Measurements from ENCODE around the gene MACROD1.

Gene MACROD1

DNA sequence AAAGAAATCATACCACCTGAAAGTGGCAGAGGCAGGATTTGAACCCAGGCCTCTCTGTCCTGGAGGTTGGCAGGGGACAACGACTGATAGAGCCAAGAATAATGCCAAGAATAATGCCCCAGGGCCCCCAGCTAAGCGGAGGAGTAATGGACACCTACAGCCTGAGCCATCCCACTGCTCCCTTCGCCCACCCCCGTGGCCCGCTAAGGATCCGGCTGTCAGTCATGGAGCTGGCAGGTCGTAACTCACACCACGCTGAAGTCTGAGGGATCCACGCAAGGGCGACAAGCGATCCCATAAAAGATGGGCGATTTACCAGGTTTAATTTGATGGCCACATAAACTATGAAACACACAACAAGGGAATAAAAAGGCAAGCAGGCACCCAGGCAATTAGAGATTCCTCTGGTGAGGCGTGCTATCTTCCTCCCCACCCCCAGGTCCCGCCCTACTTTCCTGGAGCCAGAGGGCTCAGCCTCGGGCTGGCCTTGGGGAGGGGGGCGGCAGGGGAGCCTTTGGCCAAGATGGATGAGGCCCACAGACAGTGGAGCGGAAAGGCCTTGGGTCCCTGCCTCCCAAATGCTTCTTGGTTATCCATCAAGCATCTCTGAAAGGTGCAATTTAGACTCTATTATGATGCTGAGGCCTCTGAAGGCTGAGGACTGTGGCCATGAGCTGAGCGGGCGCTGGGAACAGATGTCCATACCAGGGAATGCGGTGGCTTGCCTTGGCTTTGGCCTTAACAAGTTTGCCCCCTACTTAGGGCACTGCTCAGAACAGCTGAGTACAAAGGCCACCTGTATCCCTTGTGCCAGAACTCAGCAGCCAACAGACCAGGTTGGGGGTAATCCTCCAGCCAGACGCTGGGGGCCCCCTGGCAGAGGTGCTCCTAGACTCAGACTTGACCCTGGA, 55.2 kb downstream of the MACROD1 start:
- WGBS (ENCODE audit: extremely low coverage, insufficient coverage, insufficient read length): no CpG with 5 or more reads among the region's 21 CpGs

DNA sequence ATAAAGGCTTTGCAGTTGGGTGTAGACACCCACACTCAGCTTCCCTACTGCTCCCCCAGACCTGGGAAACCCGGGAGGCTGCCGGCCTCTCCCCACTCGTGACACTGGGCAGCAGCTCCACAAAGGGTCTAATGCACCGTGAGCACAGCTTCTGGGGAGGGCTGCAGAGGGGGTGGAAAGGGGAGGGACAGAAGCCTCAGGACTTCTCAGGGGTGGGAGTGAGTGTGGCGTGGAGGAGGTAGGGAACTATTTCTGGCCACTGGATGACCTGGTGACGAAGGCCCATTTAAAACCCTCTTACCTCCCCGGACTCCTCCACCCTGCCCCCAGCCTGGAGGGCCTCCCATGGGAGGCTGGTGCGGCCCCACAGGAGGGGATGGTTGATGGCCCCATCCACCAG, 56.6 kb downstream of the MACROD1 start:
- H4K12ac ChIP-seq (ENCODE audit: low read depth, low read length): no peak overlapping the region
- no peak overlapping the region for H2AK5ac ChIP-seq (ENCODE audit: low read length)
- H3K18ac ChIP-seq (ENCODE audit: low read length): no peak overlapping the region
- no peak overlapping the region for H3K23ac ChIP-seq (ENCODE audit: low read length)
- no peaks in the 10 kb centered on the region for H3K36me3 ChIP-seq (ENCODE audit: control insufficient read depth in 1 of 2, insufficient read depth in 2 of 2, low read length in 2 of 2)
- no peaks in the 10 kb centered on the region for H3K79me2 ChIP-seq (ENCODE audit: control insufficient read depth, insufficient read depth, low read length, poor library complexity)
- no CpG with 5 or more reads among the region's 8 CpGs for WGBS (ENCODE audit: extremely low coverage, insufficient coverage, insufficient read length)
- no peak overlapping the region for H3K9ac ChIP-seq (ENCODE audit: low read length)
- no peak overlapping the region for H3K4ac ChIP-seq (ENCODE audit: low read depth, low read length)
- H3K4me3 ChIP-seq (ENCODE audit: low read depth, low read length): no peak overlapping the region
- H4K91ac ChIP-seq (ENCODE audit: low read depth, low read length): no peak overlapping the region
- peaks cover 6% of the 10 kb centered on the region for H3K9me3 ChIP-seq (ENCODE audit: insufficient read depth, low read depth, low read length)
- no peaks in the 10 kb centered on the region for H3K27me3 ChIP-seq (ENCODE audit: insufficient read depth, low read length)
- H3K4me1 ChIP-seq (ENCODE audit: control insufficient read depth in 1 of 2, insufficient read depth in 2 of 2, low read length in 2 of 2): no peaks in the 10 kb centered on the region
- H3K27ac ChIP-seq (ENCODE audit: low read depth, low read length): no peak overlapping the region
- no peak overlapping the region for H2BK120ac ChIP-seq (ENCODE audit: insufficient read depth, low read length, poor library complexity)
- H4K8ac ChIP-seq (ENCODE audit: low read depth, low read length): no peak overlapping the region
- H3K14ac ChIP-seq (ENCODE audit: low read length): no peak overlapping the region
- H2AFZ ChIP-seq (ENCODE audit: insufficient read depth, low read length, poor library complexity): no peak overlapping the region
- no peak overlapping the region for H3K4me2 ChIP-seq (ENCODE audit: low read length)
- H2BK12ac ChIP-seq (ENCODE audit: low read length): no peak overlapping the region
- H3K79me1 ChIP-seq (ENCODE audit: low read length): no peaks in the 10 kb centered on the region
- H2BK5ac ChIP-seq (ENCODE audit: low read depth, low read length, poor library complexity): no peak overlapping the region
- DNase-seq: no peak

More for the DNA sequence above, 55.2 kb downstream of the MACROD1 start:
- Histone ChIP-seq H4K8ac (ENCODE audit: low read depth, low read length) (no peak overlapping the region), H2AFZ (ENCODE audit: insufficient read depth, low read length, poor library complexity) (no peak overlapping the region), H3K79me1 (ENCODE audit: low read length) (no peaks in the 10 kb centered on the region), H3K4me3 (ENCODE audit: low read depth, low read length) (no peak overlapping the region), H3K4me2 (ENCODE audit: low read length) (no peak overlapping the region), H3K23ac (ENCODE audit: low read length) (no peak overlapping the region), H4K91ac (ENCODE audit: low read depth, low read length) (no peak overlapping the region), H2BK5ac (ENCODE audit: low read depth, low read length, poor library complexity) (no peak overlapping the region), H4K12ac (ENCODE audit: low read depth, low read length) (no peak overlapping the region), H3K14ac (ENCODE audit: low read length) (no peak overlapping the region), H3K18ac (ENCODE audit: low read length) (no peak overlapping the region), H3K27ac (ENCODE audit: low read depth, low read length) (no peak overlapping the region), H2BK120ac (ENCODE audit: insufficient read depth, low read length, poor library complexity) (no peak overlapping the region), H3K9me3 (ENCODE audit: insufficient read depth, low read depth, low read length) (peaks cover 6% of the 10 kb centered on the region), H2AK5ac (ENCODE audit: low read length) (no peak overlapping the region), H3K4me1 (ENCODE audit: control insufficient read depth in 1 of 2, insufficient read depth in 2 of 2, low read length in 2 of 2) (no peaks in the 10 kb centered on the region), H2BK12ac (ENCODE audit: low read length) (no peak overlapping the region), H3K79me2 (ENCODE audit: control insufficient read depth, insufficient read depth, low read length, poor library complexity) (no peaks in the 10 kb centered on the region), H3K4ac (ENCODE audit: low read depth, low read length) (no peak overlapping the region), H3K36me3 (ENCODE audit: control insufficient read depth in 1 of 2, insufficient read depth in 2 of 2, low read length in 2 of 2) (no peaks in the 10 kb centered on the region), H3K9ac (ENCODE audit: low read length) (no peak overlapping the region), H3K27me3 (ENCODE audit: insufficient read depth, low read length) (no peaks in the 10 kb centered on the region)
- DNase-seq: no peak

DNA sequence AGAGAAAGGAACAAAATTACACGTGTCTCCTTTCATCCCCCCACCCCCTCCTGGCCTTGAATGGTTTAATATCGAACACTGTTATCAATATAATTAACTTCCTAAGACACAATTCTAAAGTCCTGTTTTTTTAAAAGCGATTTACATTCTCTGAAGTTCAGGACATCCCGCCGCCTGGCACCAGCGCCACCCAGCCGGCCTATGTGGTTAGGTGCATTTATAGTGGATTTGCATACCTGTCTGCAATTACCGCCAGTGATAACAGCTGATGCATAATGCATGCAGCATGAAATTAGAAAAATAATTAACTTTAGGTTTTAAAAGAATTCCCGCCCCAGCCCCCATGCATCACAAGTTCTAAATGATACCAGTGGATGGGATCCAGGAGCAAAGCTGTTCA, 58.6 kb downstream of the MACROD1 start:
- Histone ChIP-seq H3K27ac (ENCODE audit: low read depth, low read length) (no peak overlapping the region), H3K4me2 (ENCODE audit: low read length) (no peak overlapping the region), H2AK5ac (ENCODE audit: low read length) (no peak overlapping the region), H4K12ac (ENCODE audit: low read depth, low read length) (no peak overlapping the region), H3K4me3 (ENCODE audit: low read depth, low read length) (no peak overlapping the region), H3K4me1 (ENCODE audit: control insufficient read depth in 1 of 2, insufficient read depth in 2 of 2, low read length in 2 of 2) (no peaks in the 10 kb centered on the region), H3K14ac (ENCODE audit: low read length) (no peak overlapping the region), H3K18ac (ENCODE audit: low read length) (no peak overlapping the region), H4K91ac (ENCODE audit: low read depth, low read length) (no peak overlapping the region), H2BK5ac (ENCODE audit: low read depth, low read length, poor library complexity) (no peak overlapping the region), H2AFZ (ENCODE audit: insufficient read depth, low read length, poor library complexity) (no peak overlapping the region), H2BK12ac (ENCODE audit: low read length) (no peak overlapping the region), H3K9ac (ENCODE audit: low read length) (no peak overlapping the region), H3K4ac (ENCODE audit: low read depth, low read length) (no peak overlapping the region), H3K79me1 (ENCODE audit: low read length) (no peaks in the 10 kb centered on the region), H2BK120ac (ENCODE audit: insufficient read depth, low read length, poor library complexity) (no peak overlapping the region), H3K23ac (ENCODE audit: low read length) (no peak overlapping the region), H3K36me3 (ENCODE audit: control insufficient read depth in 1 of 2, insufficient read depth in 2 of 2, low read length in 2 of 2) (no peaks in the 10 kb centered on the region), H3K9me3 (ENCODE audit: insufficient read depth, low read depth, low read length) (no peaks in the 10 kb centered on the region), H4K8ac (ENCODE audit: low read depth, low read length) (no peak overlapping the region), H3K27me3 (ENCODE audit: insufficient read depth, low read length) (no peaks in the 10 kb centered on the region), H3K79me2 (ENCODE audit: control insufficient read depth, insufficient read depth, low read length, poor library complexity) (no peaks in the 10 kb centered on the region)
- no peak for DNase-seq
- WGBS (ENCODE audit: extremely low coverage, insufficient coverage, insufficient read length): no CpG with 5 or more reads among the region's 9 CpGs

DNA sequence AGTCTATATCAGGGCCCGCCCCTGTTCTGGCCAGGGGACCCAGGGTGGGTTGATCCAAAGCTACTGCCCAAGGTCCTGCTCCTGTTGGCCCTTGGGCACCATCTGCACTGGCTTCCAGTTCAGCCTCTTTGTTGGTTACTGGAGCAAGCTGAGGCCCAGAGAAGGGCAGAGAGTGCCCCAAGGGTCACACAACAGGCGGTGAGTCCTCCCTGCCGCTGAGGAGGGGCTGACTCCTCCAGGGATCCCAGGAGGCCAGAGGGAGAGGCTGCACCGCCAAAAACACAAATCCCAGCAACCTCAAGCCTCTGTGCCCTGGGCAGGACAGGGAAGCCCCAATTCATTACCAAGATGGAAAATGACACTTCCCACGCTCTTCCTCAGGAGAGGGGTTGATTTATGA, 61.3 kb downstream of the MACROD1 start:
- Histone ChIP-seq H3K23ac (ENCODE audit: low read length) (no peak overlapping the region), H2BK120ac (ENCODE audit: insufficient read depth, low read length, poor library complexity) (no peak overlapping the region), H3K79me1 (ENCODE audit: low read length) (no peaks in the 10 kb centered on the region), H3K4me2 (ENCODE audit: low read length) (no peak overlapping the region), H4K12ac (ENCODE audit: low read depth, low read length) (no peak overlapping the region), H2BK5ac (ENCODE audit: low read depth, low read length, poor library complexity) (no peak overlapping the region), H3K9ac (ENCODE audit: low read length) (no peak overlapping the region), H2BK12ac (ENCODE audit: low read length) (no peak overlapping the region), H3K14ac (ENCODE audit: low read length) (no peak overlapping the region), H3K18ac (ENCODE audit: low read length) (no peak overlapping the region), H3K4me3 (ENCODE audit: low read depth, low read length) (no peak overlapping the region), H4K91ac (ENCODE audit: low read depth, low read length) (no peak overlapping the region), H3K4me1 (ENCODE audit: control insufficient read depth in 1 of 2, insufficient read depth in 2 of 2, low read length in 2 of 2) (no peaks in the 10 kb centered on the region), H3K9me3 (ENCODE audit: insufficient read depth, low read depth, low read length) (no peaks in the 10 kb centered on the region), H2AFZ (ENCODE audit: insufficient read depth, low read length, poor library complexity) (no peak overlapping the region), H2AK5ac (ENCODE audit: low read length) (no peak overlapping the region), H3K79me2 (ENCODE audit: control insufficient read depth, insufficient read depth, low read length, poor library complexity) (no peaks in the 10 kb centered on the region), H3K27ac (ENCODE audit: low read depth, low read length) (no peak overlapping the region), H4K8ac (ENCODE audit: low read depth, low read length) (no peak overlapping the region), H3K36me3 (ENCODE audit: control insufficient read depth in 1 of 2, insufficient read depth in 2 of 2, low read length in 2 of 2) (no peaks in the 10 kb centered on the region), H3K4ac (ENCODE audit: low read depth, low read length) (no peak overlapping the region), H3K27me3 (ENCODE audit: insufficient read depth, low read length) (no peaks in the 10 kb centered on the region)
- WGBS (ENCODE audit: extremely low coverage, insufficient coverage, insufficient read length): no CpG with 5 or more reads among the region's 5 CpGs
- DNase-seq: no peak

Measured in trophoblast cell (in vitro differentiated cells and primary cell).